BLaER1 treated with 17β-estradiol and CSF1 and Interleukin-3, amounts not matched to agents 10 nM and 100 nM (cell line): Measurements from ENCODE around the gene TOMM40.
"Not testable (repeated sequence)": the region's sequence is repeated elsewhere in the genome, so short reads cannot be mapped to it uniquely, and the experiment has no call there.

Experiments
- H3K27ac ChIP-seq, 11 experiments: shearing (Covaris generic); formaldehyde crosslinking; 2 replicates each; pipeline ENCODE4 v1.8.1; 2022
- H3K27me3 ChIP-seq, 11 experiments: shearing (Covaris generic); formaldehyde crosslinking; 2 replicates each; pipeline ENCODE4 v1.8.1; 2022
- H3K36me3 ChIP-seq, 11 experiments: shearing (Covaris generic); formaldehyde crosslinking; 2 replicates each; pipeline ENCODE4 v1.8.1; 2022
- H3K4me1 ChIP-seq, 10 experiments: shearing (Covaris generic); formaldehyde crosslinking; 2 replicates each; pipeline ENCODE4 v1.8.1; 2022
- H3K4me2 ChIP-seq, 11 experiments: shearing (Covaris generic); formaldehyde crosslinking; 2 replicates each; pipeline ENCODE4 v1.8.1; 2022
- H3K4me3 ChIP-seq, 10 experiments: shearing (Covaris generic); formaldehyde crosslinking; 2 replicates each; pipeline ENCODE4 v1.8.1; 2022
- H3K9ac ChIP-seq, 11 experiments: shearing (Covaris generic); formaldehyde crosslinking; 2 replicates each; pipeline ENCODE4 v1.8.1; 2022
- H3K9me3 ChIP-seq, 11 experiments: shearing (Covaris generic); formaldehyde crosslinking; replicated peaks in 1 of 11; 2 replicates each; pipeline ENCODE4 v1.8.1; 2022
- H4K20me1 ChIP-seq, 11 experiments: shearing (Covaris generic); formaldehyde crosslinking; 2 replicates each; pipeline ENCODE4 v1.8.1; 2022
- Cebpa-rat ChIP-seq, 11 experiments: shearing (Covaris generic); IDR thresholded peaks; 2 replicates each; pipeline ENCODE4 v1.8.1; 2022

Gene TOMM40

GRCh38 chr19:44905437-44906160 lies 14.5 kb downstream of the TOMM40 start, which contains the start of gene APOE:
APOE (plus strand) TSS chr19:44905796; CDS start chr19:44906625, 829 bp downstream.
- Histone ChIP-seq H3K4me3 (peak within 1 kb of the TSS in 1 of 10 experiments; percentile 9; a peak in 1 of 20 replicates), H3K4me2 (peak within 1 kb of the TSS in 9 of 11 experiments; percentile 10 to 54 (median 32); a peak in 13 of 22 replicates), H3K9ac (peak within 1 kb of the TSS in 3 of 11 experiments; percentile 9 to 64 (median 41); a peak in 4 of 22 replicates), H3K9me3 (no peaks in the 10 kb centered on the region), H3K27ac (no peak within 1 kb of the TSS; a peak in 1 of 22 replicates), H3K36me3 (peaks cover 24 to 42% (median 36%) of the 10 kb centered on the region in 11 experiments), H3K4me1 (peaks cover 0 to 34% (median 17%) of the 10 kb centered on the region in 10 experiments; a peak in 16 of 20 replicates), H4K20me1 (peaks cover 0 to 42% (median 28%) of the 10 kb centered on the region in 11 experiments; a peak in 17 of 22 replicates), H3K27me3 (peaks cover 7 to 15% (median 9%) of the 10 kb centered on the region in 11 experiments; a peak in 19 of 22 replicates)
- no peak for TF ChIP-seq Cebpa-rat (IDR thresholded peaks at IDR 0.05)

GRCh38 chr19:44907613-44908012 lies 16.6 kb downstream of the TOMM40 start:
- Histone ChIP-seq H3K4me2 (no peak overlapping the region), H3K4me1 (peaks cover 0 to 54% (median 35%) of the 10 kb centered on the region in 10 experiments; a peak in 17 of 20 replicates), H3K27me3 (peaks cover 7 to 15% (median 9%) of the 10 kb centered on the region in 11 experiments; a peak in 19 of 22 replicates), H3K9me3 (no peaks in the 10 kb centered on the region), H4K20me1 (peaks cover 0 to 22% (median 16%) of the 10 kb centered on the region in 11 experiments; a peak in 17 of 22 replicates), H3K36me3 (peaks cover 3 to 22% (median 16%) of the 10 kb centered on the region in 11 experiments), H3K4me3 (no peak overlapping the region), H3K27ac (no peak overlapping the region), H3K9ac (peak overlapping the region in 1 of 11 experiments; percentile 24; a peak in 1 of 22 replicates)
- no peak for TF ChIP-seq Cebpa-rat (IDR thresholded peaks at IDR 0.05)

GRCh38 chr19:44908074-44908835 lies 17.2 kb downstream of the TOMM40 start:
- H4K20me1 ChIP-seq, result peaks cover 0 to 15% (median 10%) of the 10 kb centered on the region in 11 experiments; a peak in 16 of 22 replicates
- no peak overlapping the region for H3K27ac ChIP-seq
- peaks cover 0 to 60% (median 41%) of the 10 kb centered on the region in 10 experiments; a peak in 17 of 20 replicates for H3K4me1 ChIP-seq
- H3K36me3 ChIP-seq, result peaks cover 0 to 15% (median 10%) of the 10 kb centered on the region in 11 experiments; a peak in 16 of 22 replicates
- peaks cover 7 to 15% (median 9%) of the 10 kb centered on the region in 11 experiments; a peak in 19 of 22 replicates for H3K27me3 ChIP-seq
- H3K4me2 ChIP-seq, result no peak overlapping the region
- no peaks in the 10 kb centered on the region for H3K9me3 ChIP-seq
- no peak for TF ChIP-seq Cebpa-rat (IDR thresholded peaks at IDR 0.05)
- H3K9ac ChIP-seq, result peak overlapping the region in 1 of 11 experiments; percentile 24; a peak in 2 of 22 replicates
- H3K4me3 ChIP-seq, result no peak overlapping the region

- H3K4me3 ChIP-seq, result no peak overlapping the region
- H3K36me3 ChIP-seq, result peaks cover 0 to 9% (median 7%) of the 10 kb centered on the region in 11 experiments; a peak in 7 of 22 replicates
- TF ChIP-seq Cebpa-rat (IDR thresholded peaks at IDR 0.05), result no peak
- H3K27ac ChIP-seq, result no peak overlapping the region
- H4K20me1 ChIP-seq, result peaks cover 0 to 9% (median 6%) of the 10 kb centered on the region in 11 experiments; a peak in 13 of 22 replicates
- H3K9me3 ChIP-seq, result no peaks in the 10 kb centered on the region
- H3K4me1 ChIP-seq, result peaks cover 0 to 64% (median 46%) of the 10 kb centered on the region in 10 experiments; a peak in 18 of 20 replicates
- no peak overlapping the region for H3K9ac ChIP-seq
- H3K27me3 ChIP-seq, result peaks cover 7 to 15% (median 9%) of the 10 kb centered on the region in 11 experiments; a peak in 19 of 22 replicates
- H3K4me2 ChIP-seq, result no peak overlapping the region
Measured at GRCh38 chr19:44908836-44909261, 17.8 kb downstream of the TOMM40 start.

- peak overlapping the region in 5 of 11 experiments; percentile 6 to 89 (median 76); a peak in 6 of 22 replicates for H3K4me2 ChIP-seq
- H3K27ac ChIP-seq, result peak overlapping the region in 2 of 11 experiments; percentile 11 to 35; a peak in 3 of 22 replicates
- H3K4me3 ChIP-seq, result no peak overlapping the region
- H4K20me1 ChIP-seq, result no peaks in the 10 kb centered on the region; a peak in 1 of 22 replicates
- peaks cover 0 to under 1% (median 0%) of the 10 kb centered on the region in 11 experiments; a peak in 1 of 22 replicates for H3K36me3 ChIP-seq
- H3K9ac ChIP-seq, result peak overlapping the region in 5 of 11 experiments; percentile 10 to 55 (median 38); a peak in 6 of 22 replicates
- H3K27me3 ChIP-seq, result peaks cover 7 to 15% (median 9%) of the 10 kb centered on the region in 11 experiments; a peak in 19 of 22 replicates
- H3K9me3 ChIP-seq, result no peaks in the 10 kb centered on the region
- TF ChIP-seq Cebpa-rat (IDR thresholded peaks at IDR 0.05), result no peak
- peaks cover 8 to 66% (median 52%) of the 10 kb centered on the region in 10 experiments for H3K4me1 ChIP-seq
Measured at GRCh38 chr19:44909775-44910174, 18.7 kb downstream of the TOMM40 start.

GRCh38 chr19:44911896-44912295 lies 20.8 kb downstream of the TOMM40 start:
- not testable (repeated sequence) for H3K9ac ChIP-seq, H3K9me3 ChIP-seq, H3K4me3 ChIP-seq, H4K20me1 ChIP-seq, H3K36me3 ChIP-seq, H3K27ac ChIP-seq, H3K27me3 ChIP-seq
- peaks cover 9 to 66% (median 49%) of the 10 kb centered on the region in 10 experiments for H3K4me1 ChIP-seq
- peak overlapping the region in 5 of 11 experiments; percentile 89 to 97 (median 95); a peak in 9 of 22 replicates for H3K4me2 ChIP-seq

- no peaks in the 10 kb centered on the region for H3K36me3 ChIP-seq
- 0 out of 22 replicates have a peak, but pooled peaks of 1 of the 11 experiments have one; percentile 15 for TF ChIP-seq Cebpa-rat (IDR thresholded peaks at IDR 0.05)
- peak overlapping the region in 2 of 11 experiments; percentile 4 to 41; a peak in 3 of 22 replicates for H3K27ac ChIP-seq
- H3K9me3 ChIP-seq, result no peaks in the 10 kb centered on the region
- H3K4me1 ChIP-seq, result peaks cover 9 to 66% (median 49%) of the 10 kb centered on the region in 10 experiments
- H4K20me1 ChIP-seq, result no peaks in the 10 kb centered on the region
- H3K4me2 ChIP-seq, result peak overlapping the region in 7 of 11 experiments; percentile 88 to 97 (median 92); a peak in 13 of 22 replicates
- H3K9ac ChIP-seq, result peak overlapping the region in 2 of 11 experiments; percentile 8 to 17; a peak in 1 of 22 replicates
- H3K27me3 ChIP-seq, result no peaks in the 10 kb centered on the region
- H3K4me3 ChIP-seq, result no peak overlapping the region
Measured at GRCh38 chr19:44912854-44913253, 21.8 kb downstream of the TOMM40 start.

GRCh38 chr19:44913512-44914432 lies 22.7 kb downstream of the TOMM40 start:
- H3K36me3 ChIP-seq, H3K9me3 ChIP-seq, H3K27me3 ChIP-seq, H4K20me1 ChIP-seq: not testable (repeated sequence)
- H3K27ac ChIP-seq, result peak overlapping the region in 10 of 11 experiments; percentile 54 to 84 (median 78); a peak in 15 of 22 replicates
- peak overlapping the region; percentile 87 to 97 (median 91) for H3K4me2 ChIP-seq
- peak overlapping the region; percentile 58 to 71 (median 62); a peak in 19 of 20 replicates for H3K4me3 ChIP-seq
- H3K9ac ChIP-seq, result peak overlapping the region; percentile 72 to 83 (median 79); a peak in 18 of 22 replicates
- peaks cover 9 to 66% (median 49%) of the 10 kb centered on the region in 10 experiments for H3K4me1 ChIP-seq

GRCh38 chr19:44914433-44915206 lies 23.6 kb downstream of the TOMM40 start, which contains the start of gene APOC1:
APOC1 (plus strand) TSS chr19:44914608; CDS start chr19:44914892, 284 bp downstream.
- peak within 1 kb of the TSS; percentile 87 to 97 (median 91) for H3K4me2 ChIP-seq
- H4K20me1 ChIP-seq, H3K27me3 ChIP-seq, H3K36me3 ChIP-seq, H3K9me3 ChIP-seq: not testable (repeated sequence)
- peak within 1 kb of the TSS; percentile 44 to 84 (median 77); a peak in 20 of 22 replicates for H3K27ac ChIP-seq
- peak within 1 kb of the TSS; percentile 58 to 71 (median 62) for H3K4me3 ChIP-seq
- H3K4me1 ChIP-seq, result peaks cover 9 to 73% (median 48%) of the 10 kb centered on the region in 10 experiments
- peak within 1 kb of the TSS; percentile 72 to 83 (median 79) for H3K9ac ChIP-seq
